Stimulated activated CD4-positive, alpha-beta T cell treated with anti-CD3 and anti-CD28 coated beads, Interleukin-2, amount 100 ng/mL, for 4 hours (primary cell): ENCODE data around the gene SPDYE4.

Experiments
- DNase-seq: peaks from one replicate; pipeline ENCODE4 v3.0.0-alpha.2; 2020; ENCODE audit warnings: low read depth

The SPDYE4 gene

GRCh38 chr17:8785547-8786413, 27.4 kb upstream of the SPDYE4 start:
- peak; percentile 34 for DNase-seq

GRCh38 chr17:8782176-8782575, 23.8 kb upstream of the SPDYE4 start:
- DNase-seq, result no peak

GRCh38 chr17:8781776-8782175, 23.4 kb upstream of the SPDYE4 start:
- no peak for DNase-seq

- DNase-seq, result no peak
These were observed 18.5 kb upstream of the SPDYE4 start for GRCh38 chr17:8776881-8777280.

GRCh38 chr17:8776248-8776647, 17.9 kb upstream of the SPDYE4 start:
- DNase-seq, result no peak

- DNase-seq, result no peak
These were observed 8.4 kb upstream of the SPDYE4 start for GRCh38 chr17:8766731-8767130.

GRCh38 chr17:8762012-8762411, 3.7 kb upstream of the SPDYE4 start:
- DNase-seq, result no peak

GRCh38 chr17:8757189-8757588, 1.2 kb downstream of the SPDYE4 start:
- no peak for DNase-seq

- DNase-seq, result no peak
These were observed 2.6 kb downstream of the SPDYE4 start for GRCh38 chr17:8755590-8756255.

- no peak for DNase-seq
These were observed 3.5 kb downstream of the SPDYE4 start for GRCh38 chr17:8754890-8755289.

GRCh38 chr17:8753976-8754440, 4.3 kb downstream of the SPDYE4 start:
- no peak for DNase-seq

- no peak for DNase-seq
These were observed 5.0 kb downstream of the SPDYE4 start for GRCh38 chr17:8753136-8753975.

- no peak for DNase-seq
These were observed 8.7 kb downstream of the SPDYE4 start for GRCh38 chr17:8749616-8750015.

- no peak for DNase-seq
These were observed 10.6 kb downstream of the SPDYE4 start for GRCh38 chr17:8747742-8748141.

- DNase-seq, result no peak
These were observed 11.7 kb downstream of the SPDYE4 start for GRCh38 chr17:8746501-8747236.

GRCh38 chr17:8745586-8746500, 12.5 kb downstream of the SPDYE4 start:
- peak; percentile 61 for DNase-seq

- no peak for DNase-seq
These were observed 14.1 kb downstream of the SPDYE4 start for GRCh38 chr17:8744086-8744785.

GRCh38 chr17:8742819-8743218, 15.5 kb downstream of the SPDYE4 start:
- DNase-seq, result no peak

- no peak for DNase-seq
These were observed 16.1 kb downstream of the SPDYE4 start for GRCh38 chr17:8742274-8742673.

GRCh38 chr17:8741771-8742170, 16.6 kb downstream of the SPDYE4 start:
- no peak for DNase-seq
